ENCODE measurements around the gene ATG16L1.

GRCh38 chr2:233331536-233331935 lies 80.1 kb downstream of the ATG16L1 start:
- no peak for TF ChIP-seq GATA3 (IDR thresholded peaks at IDR 0.05; ENCODE audit: low read depth, low read length)
- TF ChIP-seq GATA2 (IDR thresholded peaks at IDR 0.05; ENCODE audit: low read depth, low read length): no peak
